ENCODE results near the gene KIRREL1. TPM values are rescaled to one million over a fixed set of nuclear protein-coding genes. Genes with fewer than 3 reads are reported as not detected.

KIRREL1 gene
- total RNA-seq, 1 experiment from 2014 or later = 42.4 TPM

- TF ChIP-seq ZNF423 (CRISPR knock-in tag; IDR thresholded peaks at IDR 0.05) (no peak), RELA (CRISPR knock-in tag; IDR thresholded peaks at IDR 0.05; ENCODE audit: borderline replicate concordance) (no peak), HMGA2 (CRISPR knock-in tag; IDR thresholded peaks at IDR 0.05) (no peak), NFATC4 (CRISPR knock-in tag; IDR thresholded peaks at IDR 0.05) (no peak), ZNF512 (CRISPR knock-in tag; IDR thresholded peaks at IDR 0.05; ENCODE audit: borderline replicate concordance) (no peak), NR1H2 (CRISPR knock-in tag; IDR thresholded peaks at IDR 0.05) (no peak), USF1 (CRISPR knock-in tag; IDR thresholded peaks at IDR 0.05) (no peak), JUN (CRISPR knock-in tag; IDR thresholded peaks at IDR 0.05) (no peak), CTCF (IDR thresholded peaks at IDR 0.05) (no peak), MAX (CRISPR knock-in tag; IDR thresholded peaks at IDR 0.05) (peak; percentile 44; the same call in 1 of the 2 replicates), FOXP4 (CRISPR knock-in tag; IDR thresholded peaks at IDR 0.05) (no peak), TEAD1 (CRISPR knock-in tag; IDR thresholded peaks at IDR 0.05) (no peak), E2F4 (CRISPR knock-in tag; IDR thresholded peaks at IDR 0.05; ENCODE audit: borderline replicate concordance, low read depth) (no peak), ZNF396 (CRISPR knock-in tag; IDR thresholded peaks at IDR 0.05; ENCODE audit: borderline replicate concordance) (no peak), ZNF425 (CRISPR knock-in tag; conservative IDR thresholded peaks at IDR 0.05) (no peak), E2F1 (CRISPR knock-in tag; IDR thresholded peaks at IDR 0.05) (no peak), ZNF232 (CRISPR knock-in tag; IDR thresholded peaks at IDR 0.05) (no peak), ZMAT4 (CRISPR knock-in tag; IDR thresholded peaks at IDR 0.05) (no peak), AR (CRISPR knock-in tag; IDR thresholded peaks at IDR 0.05) (no peak), E2F5 (CRISPR knock-in tag; IDR thresholded peaks at IDR 0.05) (0 out of 2 replicates have a peak, but pooled peaks have one; percentile 53), KAT7 (CRISPR knock-in tag; IDR thresholded peaks at IDR 0.05; ENCODE audit: borderline replicate concordance) (peak; percentile 76; the same call in 1 of the 2 replicates), ZNF219 (CRISPR knock-in tag; IDR thresholded peaks at IDR 0.05; ENCODE audit: borderline replicate concordance) (no peak)
These were observed 14.7 kb upstream of the KIRREL1 start (continued) for GRCh38 chr1:157978586-157979403.

Data from WTC11 (cell line).